K562 (cell line): Measurements from ENCODE around the gene ANO8. TPM values are rescaled to one million over a fixed set of nuclear protein-coding genes. Genes with fewer than 3 reads are reported as not detected.

Experiments
- ATF1 ChIP-seq, 2 experiments: fragments of 450-650 bp in 1 of 2; IDR thresholded peaks; 2 replicates each; pipeline ENCODE4 v1.6.1; 2016; ENCODE audit warnings: missing compliant biosample characterization in 1 of 2, missing genetic modification characterization in 1 of 2
- BCOR ChIP-seq: fragments of 450-650 bp; IDR thresholded peaks from 2 replicates; pipeline ENCODE4 v1.6.1; 2016
- CCNT2 ChIP-seq: IDR thresholded peaks from 2 replicates; pipeline ENCODE4 v1.6.1; 2011; ENCODE audit warnings: borderline replicate concordance, low read depth, mild to moderate bottlenecking, moderate library complexity, mixed read lengths, low read length; ENCODE audit not compliant: insufficient read length; ENCODE audit errors: extremely low read depth
- HMG20B ChIP-seq: fragments of 250-450 bp; sonication (Bioruptor Pico); IDR thresholded peaks from 2 replicates; pipeline ENCODE4 v1.5.0; 2021; ENCODE audit warnings: mild to moderate bottlenecking
- PML ChIP-seq: IDR thresholded peaks from 2 replicates; pipeline ENCODE4 v1.6.1; 2012; ENCODE audit warnings: low read length, inconsistent platforms
- SMAD2 ChIP-seq: fragments of 150-350 bp; IDR thresholded peaks from 2 replicates; pipeline ENCODE4 v1.6.1; 2014; ENCODE audit warnings: low read depth, mild to moderate bottlenecking, low read length
- STAG1 ChIP-seq: sonication (generic); formaldehyde crosslinking; IDR thresholded peaks from 2 replicates; pipeline ENCODE4 v1.5.0; 2020; ENCODE audit warnings: missing genetic modification reagents, borderline replicate concordance
- ZFP36 ChIP-seq: fragments of 150-350 bp; IDR thresholded peaks from 2 replicates; pipeline ENCODE4 v1.6.1; 2018; ENCODE audit warnings: low read length, low read depth; ENCODE audit not compliant: partially characterized antibody
- ZKSCAN1 ChIP-seq: fragments of 150-350 bp; IDR thresholded peaks from 2 replicates; pipeline ENCODE4 v1.6.1; 2016; ENCODE audit warnings: low read depth, low read length
- ZNF23 ChIP-seq: fragments of 250-450 bp; sonication (Bioruptor Pico); IDR thresholded peaks from 2 replicates; pipeline ENCODE4 v1.4.0; 2020; ENCODE audit warnings: mild to moderate bottlenecking
- ZNF239 ChIP-seq: fragments of 250-450 bp; sonication (Bioruptor Pico); IDR thresholded peaks from 2 replicates; pipeline ENCODE4 v1.4.0; 2020; ENCODE audit warnings: mild to moderate bottlenecking
- ZNF644 ChIP-seq: fragments of 200-800 bp; sonication (Bioruptor generic); IDR thresholded peaks from 2 replicates; pipeline ENCODE4 v1.6.1; 2016; ENCODE audit warnings: low read depth, missing genetic modification characterization, missing compliant biosample characterization
- polyA plus RNA-seq, 8 experiments: library from polyadenylated mRNA; depleted of rRNA in 4 of 8; stranded (reverse) in 5 of 8; unstranded in 3 of 8; fragments of >200 nt; fragmentation: Nextera tagmentation in 2 of 8; fragmentation: Illumina TruSeq in 1 of 8; extraction: Ambion mirVana in 2 of 8; extraction: Trizol in 1 of 8; gene quantifications; 2 replicates each; pipeline versions ENCODE4 v1.2.1 to v1.2.3, GENCODE V29; 2011 to 2014; ENCODE audit warnings: inconsistent platforms in 1 of 8, missing spikeins in 1 of 8
- total RNA-seq, 7 experiments: library from RNA; depleted of rRNA in 6 of 7; stranded (reverse); fragments of >200 nt in 6 of 7; fragmentation: Illumina TruSeq in 2 of 7; extraction: Trizol in 2 of 7; gene quantifications; 2 replicates each; pipeline versions ENCODE4 v1.2.1 to v1.2.3, GENCODE V29; 2011 to 2021; ENCODE audit warnings: low replicate concordance in 1 of 7
- TF ChIP-seq, protein P1 (sequence below): IDR thresholded peaks from 2 replicates; pipeline ENCODE4 v1.6.1; 2016; ENCODE audit warnings: missing genetic modification characterization, missing compliant biosample characterization
- TF ChIP-seq, protein P2 (sequence below): fragments of 200-800 bp; sonication (Bioruptor generic); IDR thresholded peaks from 2 replicates; pipeline ENCODE4 v1.6.1; 2016; ENCODE audit warnings: missing genetic modification characterization, missing compliant biosample characterization
- TF ChIP-seq, protein P3 (sequence below): sonication (generic); IDR thresholded peaks from 2 replicates; pipeline ENCODE4 v1.6.1; 2016
- TF ChIP-seq, protein P4 (sequence below): fragments of 450-650 bp; IDR thresholded peaks from 2 replicates; pipeline ENCODE4 v1.6.1; 2018; ENCODE audit not compliant: partially characterized antibody

The ANO8 gene
- total and polyA plus RNA-seq, 9 of the 15 experiments (the other 6 are each of a cell fraction or from before 2014, with no cell fraction given): 0.07 to 7.6 (median 2.3) TPM; not detected in 1

DNA sequence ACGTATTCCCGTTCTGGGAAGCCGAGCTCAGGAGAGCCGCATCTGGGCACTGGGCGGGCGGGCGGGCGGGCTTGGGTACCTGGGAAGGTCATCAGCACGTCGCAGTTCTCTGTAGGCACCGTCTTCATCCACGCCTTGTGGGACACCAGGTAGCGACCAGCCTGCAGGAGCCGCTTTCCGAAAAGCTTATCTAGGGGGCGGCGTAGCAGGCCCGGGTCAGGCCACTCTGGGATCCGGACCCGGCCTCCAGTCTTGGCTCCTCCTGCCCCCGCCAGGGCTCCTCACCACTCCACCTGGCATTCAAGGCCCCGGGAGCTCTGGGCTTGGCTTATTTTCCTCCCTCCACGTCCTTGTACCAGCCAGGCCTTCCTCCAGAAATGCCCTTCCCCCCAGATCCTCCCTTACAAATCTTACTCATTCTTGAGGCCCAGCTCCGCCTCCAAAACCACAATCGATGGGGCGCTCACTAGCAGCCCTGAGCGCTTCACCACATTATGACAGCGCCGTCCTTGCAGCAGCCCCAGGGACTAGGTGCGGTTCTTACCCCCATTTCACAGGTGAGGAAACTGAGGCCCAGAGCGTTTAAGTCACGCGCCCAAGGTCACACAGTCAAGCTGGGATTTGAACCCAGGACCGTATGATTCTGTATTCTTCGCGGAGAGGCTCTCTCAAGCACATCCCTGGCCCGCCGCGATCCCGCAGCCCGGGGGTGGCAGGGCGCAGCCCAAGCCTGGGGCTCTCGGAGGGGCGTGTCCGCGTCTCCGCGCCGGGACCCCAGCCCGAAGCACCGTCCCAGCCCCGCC is 843 bp downstream of the ANO8 start (continued):
- TF ChIP-seq, protein P1, sequence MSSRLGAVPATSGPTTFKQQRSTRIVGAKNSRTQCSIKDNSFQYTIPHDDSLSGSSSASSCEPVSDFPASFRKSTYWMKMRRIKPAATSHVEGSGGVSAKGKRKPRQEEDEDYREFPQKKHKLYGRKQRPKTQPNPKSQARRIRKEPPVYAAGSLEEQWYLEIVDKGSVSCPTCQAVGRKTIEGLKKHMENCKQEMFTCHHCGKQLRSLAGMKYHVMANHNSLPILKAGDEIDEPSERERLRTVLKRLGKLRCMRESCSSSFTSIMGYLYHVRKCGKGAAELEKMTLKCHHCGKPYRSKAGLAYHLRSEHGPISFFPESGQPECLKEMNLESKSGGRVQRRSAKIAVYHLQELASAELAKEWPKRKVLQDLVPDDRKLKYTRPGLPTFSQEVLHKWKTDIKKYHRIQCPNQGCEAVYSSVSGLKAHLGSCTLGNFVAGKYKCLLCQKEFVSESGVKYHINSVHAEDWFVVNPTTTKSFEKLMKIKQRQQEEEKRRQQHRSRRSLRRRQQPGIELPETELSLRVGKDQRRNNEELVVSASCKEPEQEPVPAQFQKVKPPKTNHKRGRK: no peak
- no peak; the same call in 1 of the 2 replicates for TF ChIP-seq ZKSCAN1
- 0 out of 2 replicates have a peak, but pooled peaks have one; percentile 17 for TF ChIP-seq ZNF23 (CRISPR knock-in tag)
- TF ChIP-seq, protein P2, sequence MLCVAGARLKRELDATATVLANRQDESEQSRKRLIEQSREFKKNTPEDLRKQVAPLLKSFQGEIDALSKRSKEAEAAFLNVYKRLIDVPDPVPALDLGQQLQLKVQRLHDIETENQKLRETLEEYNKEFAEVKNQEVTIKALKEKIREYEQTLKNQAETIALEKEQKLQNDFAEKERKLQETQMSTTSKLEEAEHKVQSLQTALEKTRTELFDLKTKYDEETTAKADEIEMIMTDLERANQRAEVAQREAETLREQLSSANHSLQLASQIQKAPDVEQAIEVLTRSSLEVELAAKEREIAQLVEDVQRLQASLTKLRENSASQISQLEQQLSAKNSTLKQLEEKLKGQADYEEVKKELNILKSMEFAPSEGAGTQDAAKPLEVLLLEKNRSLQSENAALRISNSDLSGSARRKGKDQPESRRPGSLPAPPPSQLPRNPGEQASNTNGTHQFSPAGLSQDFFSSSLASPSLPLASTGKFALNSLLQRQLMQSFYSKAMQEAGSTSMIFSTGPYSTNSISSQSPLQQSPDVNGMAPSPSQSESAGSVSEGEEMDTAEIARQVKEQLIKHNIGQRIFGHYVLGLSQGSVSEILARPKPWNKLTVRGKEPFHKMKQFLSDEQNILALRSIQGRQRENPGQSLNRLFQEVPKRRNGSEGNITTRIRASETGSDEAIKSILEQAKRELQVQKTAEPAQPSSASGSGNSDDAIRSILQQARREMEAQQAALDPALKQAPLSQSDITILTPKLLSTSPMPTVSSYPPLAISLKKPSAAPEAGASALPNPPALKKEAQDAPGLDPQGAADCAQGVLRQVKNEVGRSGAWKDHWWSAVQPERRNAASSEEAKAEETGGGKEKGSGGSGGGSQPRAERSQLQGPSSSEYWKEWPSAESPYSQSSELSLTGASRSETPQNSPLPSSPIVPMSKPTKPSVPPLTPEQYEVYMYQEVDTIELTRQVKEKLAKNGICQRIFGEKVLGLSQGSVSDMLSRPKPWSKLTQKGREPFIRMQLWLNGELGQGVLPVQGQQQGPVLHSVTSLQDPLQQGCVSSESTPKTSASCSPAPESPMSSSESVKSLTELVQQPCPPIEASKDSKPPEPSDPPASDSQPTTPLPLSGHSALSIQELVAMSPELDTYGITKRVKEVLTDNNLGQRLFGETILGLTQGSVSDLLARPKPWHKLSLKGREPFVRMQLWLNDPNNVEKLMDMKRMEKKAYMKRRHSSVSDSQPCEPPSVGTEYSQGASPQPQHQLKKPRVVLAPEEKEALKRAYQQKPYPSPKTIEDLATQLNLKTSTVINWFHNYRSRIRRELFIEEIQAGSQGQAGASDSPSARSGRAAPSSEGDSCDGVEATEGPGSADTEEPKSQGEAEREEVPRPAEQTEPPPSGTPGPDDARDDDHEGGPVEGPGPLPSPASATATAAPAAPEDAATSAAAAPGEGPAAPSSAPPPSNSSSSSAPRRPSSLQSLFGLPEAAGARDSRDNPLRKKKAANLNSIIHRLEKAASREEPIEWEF (CRISPR knock-in tag): no peak
- no peak for TF ChIP-seq HMG20B (CRISPR knock-in tag)
- peak; percentile 99 for TF ChIP-seq BCOR
- TF ChIP-seq, protein P3, sequence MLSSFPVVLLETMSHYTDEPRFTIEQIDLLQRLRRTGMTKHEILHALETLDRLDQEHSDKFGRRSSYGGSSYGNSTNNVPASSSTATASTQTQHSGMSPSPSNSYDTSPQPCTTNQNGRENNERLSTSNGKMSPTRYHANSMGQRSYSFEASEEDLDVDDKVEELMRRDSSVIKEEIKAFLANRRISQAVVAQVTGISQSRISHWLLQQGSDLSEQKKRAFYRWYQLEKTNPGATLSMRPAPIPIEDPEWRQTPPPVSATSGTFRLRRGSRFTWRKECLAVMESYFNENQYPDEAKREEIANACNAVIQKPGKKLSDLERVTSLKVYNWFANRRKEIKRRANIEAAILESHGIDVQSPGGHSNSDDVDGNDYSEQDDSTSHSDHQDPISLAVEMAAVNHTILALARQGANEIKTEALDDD: peak; percentile 79
- no peak for TF ChIP-seq STAG1 (CRISPR knock-in tag)
- no peak for TF ChIP-seq ZNF644 (tag)
- TF ChIP-seq ZNF239 (CRISPR knock-in tag): no peak
- TF ChIP-seq, protein P4, sequence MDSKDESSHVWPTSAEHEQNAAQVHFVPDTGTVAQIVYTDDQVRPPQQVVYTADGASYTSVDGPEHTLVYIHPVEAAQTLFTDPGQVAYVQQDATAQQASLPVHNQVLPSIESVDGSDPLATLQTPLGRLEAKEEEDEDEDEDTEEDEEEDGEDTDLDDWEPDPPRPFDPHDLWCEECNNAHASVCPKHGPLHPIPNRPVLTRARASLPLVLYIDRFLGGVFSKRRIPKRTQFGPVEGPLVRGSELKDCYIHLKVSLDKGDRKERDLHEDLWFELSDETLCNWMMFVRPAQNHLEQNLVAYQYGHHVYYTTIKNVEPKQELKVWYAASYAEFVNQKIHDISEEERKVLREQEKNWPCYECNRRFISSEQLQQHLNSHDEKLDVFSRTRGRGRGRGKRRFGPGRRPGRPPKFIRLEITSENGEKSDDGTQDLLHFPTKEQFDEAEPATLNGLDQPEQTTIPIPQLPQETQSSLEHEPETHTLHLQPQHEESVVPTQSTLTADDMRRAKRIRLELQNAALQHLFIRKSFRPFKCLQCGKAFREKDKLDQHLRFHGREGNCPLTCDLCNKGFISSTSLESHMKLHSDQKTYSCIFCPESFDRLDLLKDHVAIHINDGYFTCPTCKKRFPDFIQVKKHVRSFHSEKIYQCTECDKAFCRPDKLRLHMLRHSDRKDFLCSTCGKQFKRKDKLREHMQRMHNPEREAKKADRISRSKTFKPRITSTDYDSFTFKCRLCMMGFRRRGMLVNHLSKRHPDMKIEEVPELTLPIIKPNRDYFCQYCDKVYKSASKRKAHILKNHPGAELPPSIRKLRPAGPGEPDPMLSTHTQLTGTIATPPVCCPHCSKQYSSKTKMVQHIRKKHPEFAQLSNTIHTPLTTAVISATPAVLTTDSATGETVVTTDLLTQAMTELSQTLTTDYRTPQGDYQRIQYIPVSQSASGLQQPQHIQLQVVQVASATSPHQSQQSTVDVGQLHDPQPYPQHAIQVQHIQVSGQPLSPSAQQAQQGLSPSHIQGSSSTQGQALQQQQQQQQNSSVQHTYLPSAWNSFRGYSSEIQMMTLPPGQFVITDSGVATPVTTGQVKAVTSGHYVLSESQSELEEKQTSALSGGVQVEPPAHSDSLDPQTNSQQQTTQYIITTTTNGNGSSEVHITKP: peak; percentile 97
- TF ChIP-seq ZFP36: peak; percentile 79
- TF ChIP-seq ATF1 (CRISPR knock-in tag; IDR thresholded peaks at IDR 0.05): no peak
- TF ChIP-seq ATF1 (tag; IDR thresholded peaks at IDR 0.05): no peak
- no peak for TF ChIP-seq PML
- no peak for TF ChIP-seq CCNT2
- no peak for TF ChIP-seq SMAD2
